HepG2 (cell line): ENCODE results near the gene FRAS1.

Experiments used
- ELF1 ChIP-seq: sonication (generic); formaldehyde crosslinking; IDR thresholded peaks from 2 replicates; pipeline ENCODE4 v1.4.0; 2020; ENCODE audit warnings: missing genetic modification reagents
- MEIS1 ChIP-seq: sonication (generic); formaldehyde crosslinking; IDR thresholded peaks from 2 replicates; pipeline ENCODE4 v1.9.0; 2021; ENCODE audit warnings: mild to moderate bottlenecking, missing genetic modification reagents, moderate library complexity, borderline replicate concordance
- POLR2AphosphoS5 ChIP-seq: IDR thresholded peaks from 2 replicates; pipeline ENCODE4 v1.6.1; 2012; ENCODE audit warnings: low read depth, low read length
- RNF2 ChIP-seq: fragments of 450-650 bp; conservative IDR thresholded peaks from 2 replicates; pipeline ENCODE4 v1.6.1; 2016; ENCODE audit warnings: low read depth
- ZNF12 ChIP-seq: sonication (generic); formaldehyde crosslinking; IDR thresholded peaks from 2 replicates; pipeline ENCODE4 v1.5.0; 2020; ENCODE audit warnings: missing genetic modification reagents
- ZNF232 ChIP-seq: sonication (generic); formaldehyde crosslinking; IDR thresholded peaks from 2 replicates; pipeline ENCODE4 v1.4.0; 2020; ENCODE audit warnings: missing genetic modification reagents, borderline replicate concordance
- ZNF768 ChIP-seq: sonication (generic); formaldehyde crosslinking; IDR thresholded peaks from 2 replicates; pipeline ENCODE4 v1.4.0; 2020; ENCODE audit warnings: missing genetic modification reagents
- TF ChIP-seq, protein P1 (sequence below): sonication (generic); formaldehyde crosslinking; IDR thresholded peaks from 2 replicates; pipeline ENCODE4 v1.4.0; 2020; ENCODE audit warnings: missing genetic modification reagents, mild to moderate bottlenecking, borderline replicate concordance
- TF ChIP-seq, protein P2 (sequence below): sonication (generic); formaldehyde crosslinking; IDR thresholded peaks from 2 replicates; pipeline ENCODE4 v1.8.0; 2022; ENCODE audit warnings: missing genetic modification reagents, mild to moderate bottlenecking, borderline replicate concordance
- TF ChIP-seq, protein P3 (sequence below): sonication (generic); formaldehyde crosslinking; IDR thresholded peaks from 2 replicates; pipeline ENCODE4 v1.4.0; 2020; ENCODE audit warnings: missing genetic modification reagents, borderline replicate concordance

DNA sequence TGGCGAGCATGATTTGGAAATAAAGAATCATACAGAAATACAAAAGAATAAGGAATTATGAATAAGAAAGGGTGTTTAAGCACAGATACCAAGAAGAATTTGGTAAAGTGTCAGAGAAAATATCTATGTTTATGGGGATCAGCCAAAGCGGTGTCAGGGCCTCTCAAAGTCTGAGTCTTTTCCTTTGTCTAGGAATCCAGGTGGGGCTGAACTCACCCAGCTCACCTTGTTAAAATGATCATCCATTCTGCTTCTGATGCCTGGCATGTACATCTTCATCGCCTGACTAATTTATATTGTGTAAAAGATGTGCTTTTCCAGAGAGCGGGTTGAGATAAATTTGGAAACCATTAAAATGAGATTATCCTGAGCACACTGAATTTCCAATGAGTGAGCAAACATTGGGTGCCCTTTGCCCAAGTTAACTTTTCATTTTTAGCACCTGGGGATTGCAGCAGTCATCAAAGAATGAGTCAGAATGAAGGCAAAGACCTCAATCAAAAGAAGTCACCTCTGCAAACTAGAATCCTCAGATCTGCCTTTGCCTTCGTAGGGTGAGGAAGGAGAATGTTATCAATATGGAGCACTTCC lies 352.6 kb downstream of the FRAS1 start:
- TF ChIP-seq ZNF768 (CRISPR knock-in tag) (no peak), MEIS1 (CRISPR knock-in tag) (no peak), POLR2AphosphoS5 (no peak), ZNF12 (CRISPR knock-in tag) (no peak), ELF1 (no peak), ZNF232 (CRISPR knock-in tag) (no peak), RNF2 (no peak)
- TF ChIP-seq, protein P1, sequence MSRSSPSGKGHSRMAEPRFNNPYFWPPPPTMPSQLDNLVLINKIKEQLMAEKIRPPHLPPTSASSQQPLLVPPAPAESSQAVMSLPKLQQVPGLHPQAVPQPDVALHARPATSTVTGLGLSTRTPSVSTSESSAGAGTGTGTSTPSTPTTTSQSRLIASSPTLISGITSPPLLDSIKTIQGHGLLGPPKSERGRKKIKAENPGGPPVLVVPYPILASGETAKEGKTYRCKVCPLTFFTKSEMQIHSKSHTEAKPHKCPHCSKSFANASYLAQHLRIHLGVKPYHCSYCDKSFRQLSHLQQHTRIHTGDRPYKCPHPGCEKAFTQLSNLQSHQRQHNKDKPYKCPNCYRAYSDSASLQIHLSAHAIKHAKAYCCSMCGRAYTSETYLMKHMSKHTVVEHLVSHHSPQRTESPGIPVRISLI (CRISPR knock-in tag): no peak
- TF ChIP-seq, protein P2, sequence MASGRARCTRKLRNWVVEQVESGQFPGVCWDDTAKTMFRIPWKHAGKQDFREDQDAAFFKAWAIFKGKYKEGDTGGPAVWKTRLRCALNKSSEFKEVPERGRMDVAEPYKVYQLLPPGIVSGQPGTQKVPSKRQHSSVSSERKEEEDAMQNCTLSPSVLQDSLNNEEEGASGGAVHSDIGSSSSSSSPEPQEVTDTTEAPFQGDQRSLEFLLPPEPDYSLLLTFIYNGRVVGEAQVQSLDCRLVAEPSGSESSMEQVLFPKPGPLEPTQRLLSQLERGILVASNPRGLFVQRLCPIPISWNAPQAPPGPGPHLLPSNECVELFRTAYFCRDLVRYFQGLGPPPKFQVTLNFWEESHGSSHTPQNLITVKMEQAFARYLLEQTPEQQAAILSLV (CRISPR knock-in tag): no peak
- TF ChIP-seq, protein P3, sequence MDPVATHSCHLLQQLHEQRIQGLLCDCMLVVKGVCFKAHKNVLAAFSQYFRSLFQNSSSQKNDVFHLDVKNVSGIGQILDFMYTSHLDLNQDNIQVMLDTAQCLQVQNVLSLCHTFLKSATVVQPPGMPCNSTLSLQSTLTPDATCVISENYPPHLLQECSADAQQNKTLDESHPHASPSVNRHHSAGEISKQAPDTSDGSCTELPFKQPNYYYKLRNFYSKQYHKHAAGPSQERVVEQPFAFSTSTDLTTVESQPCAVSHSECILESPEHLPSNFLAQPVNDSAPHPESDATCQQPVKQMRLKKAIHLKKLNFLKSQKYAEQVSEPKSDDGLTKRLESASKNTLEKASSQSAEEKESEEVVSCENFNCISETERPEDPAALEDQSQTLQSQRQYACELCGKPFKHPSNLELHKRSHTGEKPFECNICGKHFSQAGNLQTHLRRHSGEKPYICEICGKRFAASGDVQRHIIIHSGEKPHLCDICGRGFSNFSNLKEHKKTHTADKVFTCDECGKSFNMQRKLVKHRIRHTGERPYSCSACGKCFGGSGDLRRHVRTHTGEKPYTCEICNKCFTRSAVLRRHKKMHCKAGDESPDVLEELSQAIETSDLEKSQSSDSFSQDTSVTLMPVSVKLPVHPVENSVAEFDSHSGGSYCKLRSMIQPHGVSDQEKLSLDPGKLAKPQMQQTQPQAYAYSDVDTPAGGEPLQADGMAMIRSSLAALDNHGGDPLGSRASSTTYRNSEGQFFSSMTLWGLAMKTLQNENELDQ: no peak
